Measurements from ENCODE around the gene TAL1.
"Not testable (repeated sequence)": the region's sequence is repeated elsewhere in the genome, so short reads cannot be mapped to it uniquely, and the experiment has no call there.

Gene TAL1

GRCh38 chr1:47215713-47216112 is 16.3 kb downstream of the TAL1 start:
- intact Hi-C loops (cut with DNase I) = no loop called here
- DNase-seq = peak in 1 of 42 donors; percentile 15

GRCh38 chr1:47214549-47214948 is 17.5 kb downstream of the TAL1 start:
- intact Hi-C loops (cut with DNase I) = no loop called here
- no peak for DNase-seq

DNA sequence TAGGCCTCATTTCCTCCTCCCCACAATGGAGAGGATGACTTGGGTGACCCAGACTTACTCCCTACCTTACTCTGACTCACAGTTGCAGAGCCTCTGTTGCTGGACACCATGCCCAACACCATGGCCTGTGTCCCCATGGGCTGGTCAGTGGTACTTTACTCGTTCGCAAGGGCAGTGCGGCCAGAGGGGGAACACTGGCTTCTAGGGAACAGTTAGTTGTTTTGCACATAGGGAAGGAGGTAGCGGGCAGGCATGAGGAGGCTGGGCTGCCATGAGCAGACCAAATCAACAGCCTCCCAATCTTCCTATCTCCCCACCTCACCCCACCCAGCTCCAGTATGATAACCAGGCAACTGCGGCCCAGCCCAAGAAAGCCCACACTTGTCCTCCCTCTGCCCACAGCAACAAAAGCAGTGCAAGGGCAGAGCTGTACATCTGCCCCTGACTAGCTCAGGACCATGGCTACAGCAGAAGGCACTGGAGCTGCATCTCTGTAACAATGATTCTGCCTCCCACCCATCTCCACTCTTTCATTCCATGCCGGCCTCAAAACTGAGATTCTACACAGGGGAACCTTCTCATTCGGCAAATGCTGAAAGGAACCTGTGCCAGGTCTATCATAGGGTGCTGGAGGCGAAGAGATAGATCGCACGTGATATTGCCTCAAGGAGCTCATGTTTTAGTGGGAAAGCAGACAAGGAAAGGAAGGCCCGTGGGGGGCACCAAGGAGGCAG is 18.6 kb downstream of the TAL1 start:
- no peak for DNase-seq
- intact Hi-C loops (cut with DNase I) = no loop called here

DNA sequence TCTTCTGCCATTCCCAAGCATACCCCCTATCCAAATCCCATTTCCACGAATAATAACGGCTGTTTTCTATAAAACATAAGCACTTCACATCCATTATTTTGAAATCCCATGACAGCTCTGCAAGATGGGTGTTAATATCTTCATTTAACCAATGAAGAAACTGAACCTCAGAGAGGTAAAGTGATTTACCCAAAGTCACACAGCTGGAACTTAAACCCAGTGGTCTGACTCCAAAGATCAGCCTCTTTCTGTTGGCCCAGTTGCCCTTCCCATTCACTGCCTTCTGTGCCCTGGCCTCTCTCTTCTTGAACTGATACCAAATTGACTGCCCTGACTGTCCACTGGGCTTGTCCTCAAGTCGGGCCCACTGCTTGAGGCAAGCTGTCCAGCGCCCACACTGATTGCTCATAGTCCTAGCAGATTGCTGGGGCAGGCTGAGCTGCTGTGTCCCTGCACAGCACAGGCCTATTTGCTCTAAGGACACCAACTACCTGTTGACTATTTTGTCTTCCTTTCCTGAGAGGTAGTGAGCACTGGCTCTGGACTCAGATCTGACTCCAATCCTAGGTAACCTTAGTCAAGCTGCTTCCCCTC is 19.3 kb downstream of the TAL1 start:
- no peak for DNase-seq
- intact Hi-C loops (cut with DNase I) = no loop called here

- peak in 16 of 42 donors; percentile 18 to 54 (median 32) for DNase-seq
- intact Hi-C loops (cut with DNase I) = no loop called here
Observed at GRCh38 chr1:47211796-47212269, 20.2 kb downstream of the TAL1 start.

DNA sequence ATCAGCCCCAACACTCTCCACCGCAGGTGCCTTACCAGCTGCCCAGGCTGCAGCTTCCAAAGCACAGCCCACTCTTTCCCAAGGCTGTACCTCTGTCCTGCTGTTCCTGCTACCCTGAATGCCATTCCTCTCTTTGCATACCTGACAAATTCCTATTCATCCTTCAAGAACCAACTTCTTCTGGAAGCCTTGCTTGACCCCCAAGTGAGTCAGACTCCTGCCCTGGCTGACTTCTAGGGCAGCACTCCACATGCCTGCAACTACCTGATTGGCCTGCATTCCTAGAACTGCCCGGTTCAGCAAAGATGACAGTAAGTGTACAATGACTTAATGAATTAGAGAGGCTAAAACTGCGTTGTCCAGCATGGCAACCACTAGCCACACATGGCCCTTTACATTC is 21.4 kb downstream of the TAL1 start:
- intact Hi-C loops (cut with DNase I) = no loop called here
- DNase-seq = no peak

GRCh38 chr1:47209725-47210325 is 22.2 kb downstream of the TAL1 start:
- intact Hi-C loops (cut with DNase I) = no loop called here
- DNase-seq = no peak

GRCh38 chr1:47209091-47209490 is 22.9 kb downstream of the TAL1 start:
- intact Hi-C loops (cut with DNase I) = no loop called here
- no peak for DNase-seq

- no peak for DNase-seq
- intact Hi-C loops (cut with DNase I) = no loop called here
Observed at GRCh38 chr1:47208374-47208850, 23.6 kb downstream of the TAL1 start.

DNA sequence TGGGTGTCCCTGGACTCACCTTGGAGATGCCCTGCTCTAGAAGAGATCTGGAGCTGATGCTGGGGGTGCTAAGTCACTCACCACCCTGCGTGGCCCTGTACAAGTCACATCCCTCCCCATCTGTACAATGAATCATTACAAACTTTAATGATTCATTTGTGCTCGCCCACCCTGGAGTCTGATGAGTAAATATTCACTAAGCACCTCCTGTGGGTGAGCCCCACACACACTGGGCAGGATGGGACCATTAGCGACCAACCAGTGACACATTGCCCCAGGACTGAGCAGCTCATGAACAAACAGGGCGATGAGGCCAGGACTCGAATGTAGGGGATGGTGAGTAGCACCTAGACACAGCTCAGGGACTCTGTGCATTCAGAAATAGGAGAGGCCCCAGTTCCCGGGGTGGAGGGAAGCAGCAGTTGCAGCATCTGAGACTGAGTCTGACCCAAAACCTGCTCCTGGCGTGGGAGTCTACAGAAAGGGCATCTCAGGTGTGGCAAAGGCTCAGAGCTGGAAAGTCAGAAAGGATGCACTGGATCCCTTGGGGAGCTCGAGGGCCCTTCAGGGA is 24.1 kb downstream of the TAL1 start:
- intact Hi-C loops (cut with DNase I) = no loop called here
- no peak for DNase-seq

DNA sequence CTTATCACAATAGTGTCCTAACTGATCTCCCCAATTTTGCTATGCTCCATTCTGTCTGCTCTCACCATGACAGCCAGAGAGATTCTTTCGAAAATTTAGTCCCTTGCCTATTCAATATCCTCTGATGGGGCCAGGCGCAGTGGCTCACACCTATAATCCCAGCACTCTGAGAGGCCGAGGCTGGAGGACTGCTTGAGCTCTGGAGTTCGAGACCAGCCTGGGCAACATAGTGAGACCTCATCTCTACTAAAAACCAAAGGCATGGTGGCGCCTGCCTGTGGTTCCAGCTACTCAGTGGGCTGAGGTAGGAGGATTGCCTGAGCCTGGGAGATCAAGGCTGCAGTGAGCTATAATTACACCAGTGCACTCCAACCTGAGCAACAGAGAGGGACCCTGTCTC is 26.1 kb downstream of the TAL1 start:
- intact Hi-C loops (cut with DNase I) = no loop called here
- DNase-seq = no peak

DNA sequence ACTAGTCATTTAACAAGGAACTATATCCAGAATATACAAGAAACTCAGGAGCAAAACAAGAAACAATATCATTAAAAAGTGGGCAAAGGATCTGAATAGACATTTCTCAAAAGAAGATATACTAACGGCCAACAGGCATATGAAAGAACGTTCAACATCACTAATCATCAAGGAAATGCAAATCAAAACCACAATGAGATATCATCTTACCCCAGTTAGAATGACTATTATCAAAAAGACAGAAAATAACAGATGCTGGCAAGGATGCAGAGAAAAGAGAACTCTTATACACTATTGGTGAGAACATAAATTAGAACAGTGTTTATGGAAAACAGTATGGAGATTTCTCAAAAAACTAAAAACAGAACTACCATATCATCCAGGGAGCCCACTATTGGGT is 28.5 kb downstream of the TAL1 start:
- intact Hi-C loops (cut with DNase I); DNase-seq: not testable (repeated sequence)

- DNase-seq = no peak
- intact Hi-C loops (cut with DNase I) = no loop called here
Observed at GRCh38 chr1:47201179-47201578, 30.8 kb downstream of the TAL1 start.

- DNase-seq = no peak
- intact Hi-C loops (cut with DNase I) = no loop called here
Observed at GRCh38 chr1:47198214-47198613, 33.8 kb downstream of the TAL1 start.

- peak in 3 of 42 donors; percentile 7 to 52 (median 49) for DNase-seq
- intact Hi-C loops (cut with DNase I) = no loop called here
Observed at GRCh38 chr1:47196622-47197021, 35.4 kb downstream of the TAL1 start.

DNA sequence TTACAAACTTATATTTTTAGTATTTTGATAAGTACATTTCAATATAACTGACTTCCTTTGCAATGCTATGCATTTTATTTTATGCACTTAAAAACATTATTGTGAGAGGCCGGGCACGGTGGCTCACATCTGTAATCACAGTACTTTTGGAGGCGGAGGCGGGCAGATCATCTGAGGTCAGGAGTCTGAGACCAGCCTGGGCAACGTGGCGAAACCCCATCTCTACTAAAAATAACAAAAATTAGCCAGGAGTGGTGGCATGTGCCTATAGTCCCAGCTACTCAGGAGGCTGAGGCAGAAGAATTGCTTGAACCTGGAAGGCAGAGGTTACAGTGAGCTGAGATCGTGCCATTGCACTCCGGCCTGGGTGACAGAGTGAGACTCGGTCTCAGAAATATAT is 36.0 kb downstream of the TAL1 start:
- intact Hi-C loops (cut with DNase I) = not testable (repeated sequence)
- DNase-seq = peak in 1 of 42 donors; percentile 8

DNA sequence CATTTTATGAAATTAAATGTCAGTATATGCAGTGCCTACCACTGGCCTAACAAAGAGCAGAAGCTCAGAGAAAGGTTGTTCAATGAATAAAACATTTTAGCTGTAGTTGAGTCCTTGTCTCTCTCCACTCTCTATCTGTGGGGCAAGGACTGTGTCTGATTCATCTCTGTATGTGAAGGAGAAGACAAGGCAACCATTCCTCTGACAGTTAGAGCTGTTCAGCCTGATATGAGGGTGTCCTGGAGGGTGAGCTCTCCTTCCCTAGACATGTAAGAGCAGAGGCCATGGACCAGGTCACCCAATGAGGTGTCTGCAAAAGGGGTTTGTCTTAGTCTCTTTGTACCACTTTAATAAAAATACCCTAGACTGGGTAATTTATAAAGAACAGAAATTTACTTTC is 37.7 kb downstream of the TAL1 start:
- peak in 1 of 42 donors; percentile 19 for DNase-seq
- intact Hi-C loops (cut with DNase I) = no loop called here

- intact Hi-C loops (cut with DNase I) = not testable (repeated sequence)
Observed at GRCh38 chr1:47193496-47193895, 38.5 kb downstream of the TAL1 start.

GRCh38 chr1:47192458-47193384 is 39.3 kb downstream of the TAL1 start:
- intact Hi-C loops (cut with DNase I) = no loop called here

More at GRCh38 chr1:47193496-47193895, 38.5 kb downstream of the TAL1 start:
- peak in 3 of 42 donors; percentile 7 to 15 (median 14) for DNase-seq

More at GRCh38 chr1:47192458-47193384, 39.3 kb downstream of the TAL1 start:
- peak; percentile 38 to 88 (median 74) for DNase-seq
